KMS-11 (cell line): Measurements from ENCODE around the gene IQCE.

Experiments used
- H2AFZ ChIP-seq: fragments of 200-600 bp; sonication (generic); 2 replicates; pipeline ENCODE4 v1.6.1; 2016; ENCODE audit warnings: antibody characterized with exemption, mixed run types, low read depth
- H3K27ac ChIP-seq: fragments of 200-600 bp; sonication (generic); 2 replicates; pipeline ENCODE4 v1.6.1; 2016; ENCODE audit warnings: mild to moderate bottlenecking, mixed run types
- H3K27me3 ChIP-seq: fragments of 200-600 bp; sonication (generic); 2 replicates; pipeline ENCODE4 v1.6.1; 2017; ENCODE audit warnings: mild to moderate bottlenecking, low read depth, mixed run types, moderate library complexity; ENCODE audit not compliant: insufficient read depth
- H3K36me3 ChIP-seq: fragments of 200-600 bp; sonication (generic); 2 replicates; pipeline ENCODE4 v1.6.1; 2017; ENCODE audit warnings: mild to moderate bottlenecking, mixed run types; ENCODE audit not compliant: insufficient read depth
- H3K4me1 ChIP-seq: fragments of 200-600 bp; sonication (generic); 2 replicates; pipeline ENCODE4 v1.6.1; 2016; ENCODE audit warnings: mild to moderate bottlenecking, low read depth, mixed run types; ENCODE audit not compliant: poor library complexity, severe bottlenecking
- H3K4me2 ChIP-seq: fragments of 200-600 bp; sonication (generic); 2 replicates; pipeline ENCODE4 v1.7.0; 2016; ENCODE audit warnings: mild to moderate bottlenecking, mixed run types
- H3K4me3 ChIP-seq: fragments of 200-600 bp; sonication (generic); IDR thresholded peaks from 2 replicates; pipeline ENCODE4 v1.6.1; 2017; ENCODE audit warnings: low read depth, low read length, mixed read lengths; ENCODE audit not compliant: insufficient read depth
- H3K79me2 ChIP-seq: fragments of 200-600 bp; sonication (generic); 2 replicates; pipeline ENCODE4 v1.6.1; 2016; ENCODE audit warnings: low read depth, mixed run types; ENCODE audit not compliant: insufficient read depth
- H3K9ac ChIP-seq: fragments of 200-600 bp; sonication (generic); 2 replicates; pipeline ENCODE4 v1.6.1; 2016; ENCODE audit warnings: mild to moderate bottlenecking, mixed run types
- H4K20me1 ChIP-seq: fragments of 200-600 bp; sonication (generic); 2 replicates; pipeline ENCODE4 v1.6.1; 2016; ENCODE audit warnings: mild to moderate bottlenecking, mixed run types; ENCODE audit not compliant: insufficient read depth
- CTCF ChIP-seq: fragments of 200-600 bp; sonication (generic); conservative IDR thresholded peaks from 2 replicates; pipeline ENCODE4 v1.6.1; 2017; ENCODE audit warnings: low read depth, mild to moderate bottlenecking, antibody characterized with exemption, low read length, moderate library complexity, mixed read lengths

The IQCE gene

GRCh38 chr7:2639695-2640481, 81.1 kb downstream of the IQCE start:
- Histone ChIP-seq H2AFZ (no peak overlapping the region), H4K20me1 (no peaks in the 10 kb centered on the region), H3K4me2 (no peak overlapping the region), H3K36me3 (no peaks in the 10 kb centered on the region), H3K4me3 (no peak overlapping the region), H3K9ac (no peak overlapping the region), H3K79me2 (no peaks in the 10 kb centered on the region), H3K27me3 (peaks cover 24% of the 10 kb centered on the region; the same call in 1 of the 2 replicates), H3K27ac (no peak overlapping the region), H3K4me1 (peaks cover under 1% of the 10 kb centered on the region)
- no peak for TF ChIP-seq CTCF

GRCh38 chr7:2640482-2640830, 81.7 kb downstream of the IQCE start:
- H3K27ac ChIP-seq, result no peak overlapping the region
- no peaks in the 10 kb centered on the region for H3K79me2 ChIP-seq
- peaks cover 18% of the 10 kb centered on the region; the same call in 1 of the 2 replicates for H3K27me3 ChIP-seq
- no peak overlapping the region for H3K9ac ChIP-seq
- H3K4me2 ChIP-seq, result no peak overlapping the region
- no peak for TF ChIP-seq CTCF
- H3K4me3 ChIP-seq, result no peak overlapping the region
- no peaks in the 10 kb centered on the region for H3K36me3 ChIP-seq
- no peak overlapping the region for H2AFZ ChIP-seq
- no peaks in the 10 kb centered on the region for H4K20me1 ChIP-seq
- H3K4me1 ChIP-seq, result peaks cover 6% of the 10 kb centered on the region

- Histone ChIP-seq H2AFZ (no peak overlapping the region), H3K4me2 (no peak overlapping the region), H3K36me3 (no peaks in the 10 kb centered on the region), H4K20me1 (no peaks in the 10 kb centered on the region), H3K4me3 (no peak overlapping the region), H3K27me3 (peaks cover 14% of the 10 kb centered on the region; the same call in 1 of the 2 replicates), H3K9ac (no peak overlapping the region), H3K79me2 (no peaks in the 10 kb centered on the region), H3K4me1 (peaks cover 8% of the 10 kb centered on the region), H3K27ac (no peak overlapping the region)
- TF ChIP-seq CTCF, result no peak
Observed at GRCh38 chr7:2640846-2641316, 82.1 kb downstream of the IQCE start.

- Histone ChIP-seq H3K27ac (no peak overlapping the region), H3K4me3 (no peak overlapping the region), H3K27me3 (peaks cover 7% of the 10 kb centered on the region; the same call in 1 of the 2 replicates), H3K4me1 (peaks cover 8% of the 10 kb centered on the region), H3K36me3 (no peaks in the 10 kb centered on the region), H3K79me2 (no peaks in the 10 kb centered on the region), H3K9ac (no peak overlapping the region), H4K20me1 (no peaks in the 10 kb centered on the region), H2AFZ (no peak overlapping the region), H3K4me2 (no peak overlapping the region)
- no peak for TF ChIP-seq CTCF
Observed at GRCh38 chr7:2641406-2642393, 82.9 kb downstream of the IQCE start.
